ENCODE measurements around the gene GTF2IRD1.
"Not testable (repeated sequence)": the region's sequence is repeated elsewhere in the genome, so short reads cannot be mapped to it uniquely, and the experiment has no call there.

GTF2IRD1 gene

GRCh38 chr7:74453322-74454011 is at the start of gene GTF2IRD1:
GTF2IRD1 (plus strand) TSS chr7:74453906; CDS start chr7:74508081, 54,175 bp downstream.
- DNase-seq = peak; percentile 38

DNA sequence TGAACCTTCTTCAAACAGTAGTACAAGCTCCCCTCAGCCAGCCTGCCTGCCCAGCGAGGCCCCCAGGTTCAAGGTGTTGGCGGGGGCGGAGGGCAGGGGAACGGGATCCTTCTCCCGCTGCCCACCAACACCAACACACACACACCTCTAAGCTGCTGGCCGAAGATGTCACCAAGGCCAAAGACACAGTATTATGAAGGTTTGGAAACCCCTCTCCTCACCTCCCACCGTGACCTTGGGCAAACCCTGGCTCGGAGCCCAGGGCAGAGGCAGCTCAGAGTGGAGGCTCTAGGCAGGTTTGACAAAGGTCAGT is 49.4 kb upstream of the GTF2IRD1 start:
- DNase-seq = no peak

- no peak for DNase-seq
These were observed 49.0 kb upstream of the GTF2IRD1 start for GRCh38 chr7:74404741-74405140.

DNA sequence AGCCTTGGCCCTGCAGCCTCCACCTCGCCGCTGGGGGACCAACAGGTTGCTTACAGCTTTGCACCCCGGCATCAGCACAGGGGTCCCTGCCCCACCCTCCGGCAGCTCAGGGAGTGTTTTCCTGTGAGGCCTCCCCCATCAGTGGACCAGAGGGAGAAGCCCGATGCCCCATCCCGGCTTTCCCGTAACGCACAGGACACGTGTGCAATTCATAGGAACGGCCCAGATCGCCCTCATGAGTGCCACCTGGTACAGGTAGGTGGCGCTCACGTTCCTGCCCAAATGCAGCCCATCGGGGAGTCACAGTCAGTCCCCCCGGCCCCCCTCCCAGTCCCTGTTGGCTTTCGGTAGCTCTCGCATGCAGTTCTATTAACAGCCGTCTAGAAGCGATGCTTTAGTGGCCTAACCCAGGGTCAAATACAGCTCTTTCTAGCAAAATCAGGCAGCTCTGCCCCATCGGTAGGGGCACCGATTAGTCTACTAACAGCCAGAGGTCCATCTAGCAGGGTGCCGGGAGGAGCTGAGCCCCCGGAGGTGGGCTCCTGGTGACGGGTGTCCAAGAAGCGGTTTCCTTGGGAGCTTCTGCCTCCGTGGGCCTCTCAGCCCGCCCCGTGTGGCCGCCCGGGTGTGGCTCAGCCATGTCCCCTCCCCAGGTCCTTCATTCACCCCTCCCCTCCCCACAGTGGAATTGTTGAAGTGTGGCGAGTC is 48.4 kb upstream of the GTF2IRD1 start:
- DNase-seq = no peak

- no peak for DNase-seq
These were observed 47.7 kb upstream of the GTF2IRD1 start for GRCh38 chr7:74405899-74406512.

DNA sequence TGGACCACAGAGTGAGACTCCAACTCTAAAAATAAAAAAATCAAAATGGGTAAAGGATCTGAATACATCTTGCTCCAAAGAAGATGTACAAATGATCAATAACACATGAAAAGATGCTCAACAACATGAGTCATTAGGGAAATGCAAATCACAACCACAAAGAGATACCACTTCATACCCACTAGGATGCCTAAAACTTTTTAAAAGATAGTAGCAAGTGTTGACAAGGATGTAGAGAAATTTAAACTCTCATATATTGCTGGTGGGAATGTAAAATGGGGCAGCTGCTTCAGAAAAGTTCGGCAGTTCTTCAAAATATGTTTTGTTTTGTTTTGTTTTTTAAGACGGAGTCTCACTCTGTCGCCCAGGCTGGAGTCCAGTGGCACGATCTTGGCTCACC is 45.7 kb upstream of the GTF2IRD1 start:
- DNase-seq = no peak

GRCh38 chr7:74409571-74409970 is 44.1 kb upstream of the GTF2IRD1 start:
- no peak for DNase-seq

- DNase-seq = no peak
These were observed 42.9 kb upstream of the GTF2IRD1 start for GRCh38 chr7:74410772-74411171.

GRCh38 chr7:74411571-74411970 is 42.1 kb upstream of the GTF2IRD1 start:
- DNase-seq = not testable (repeated sequence)

DNA sequence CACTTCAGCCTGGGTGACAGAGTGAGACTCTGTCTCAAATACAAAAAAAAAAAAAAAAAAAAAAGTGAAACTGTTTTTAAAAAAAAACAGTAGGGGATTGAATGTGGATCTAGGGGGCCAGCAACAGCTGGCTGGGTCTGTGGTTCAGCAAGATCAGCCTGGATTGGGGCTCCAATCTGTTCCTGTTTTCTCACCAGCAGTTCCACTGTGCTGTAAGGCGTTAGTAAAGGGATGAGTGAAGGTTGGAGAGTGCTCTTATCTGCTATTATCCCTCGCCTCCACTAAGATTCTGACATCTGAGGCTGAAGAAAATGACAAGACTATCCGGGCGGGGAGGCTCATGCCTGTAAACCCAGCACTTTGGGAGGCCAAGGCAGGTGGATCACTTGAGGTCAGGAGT is 41.6 kb upstream of the GTF2IRD1 start:
- DNase-seq = peak; percentile 79

GRCh38 chr7:74412603-74413002 is 41.1 kb upstream of the GTF2IRD1 start:
- no peak for DNase-seq

DNA sequence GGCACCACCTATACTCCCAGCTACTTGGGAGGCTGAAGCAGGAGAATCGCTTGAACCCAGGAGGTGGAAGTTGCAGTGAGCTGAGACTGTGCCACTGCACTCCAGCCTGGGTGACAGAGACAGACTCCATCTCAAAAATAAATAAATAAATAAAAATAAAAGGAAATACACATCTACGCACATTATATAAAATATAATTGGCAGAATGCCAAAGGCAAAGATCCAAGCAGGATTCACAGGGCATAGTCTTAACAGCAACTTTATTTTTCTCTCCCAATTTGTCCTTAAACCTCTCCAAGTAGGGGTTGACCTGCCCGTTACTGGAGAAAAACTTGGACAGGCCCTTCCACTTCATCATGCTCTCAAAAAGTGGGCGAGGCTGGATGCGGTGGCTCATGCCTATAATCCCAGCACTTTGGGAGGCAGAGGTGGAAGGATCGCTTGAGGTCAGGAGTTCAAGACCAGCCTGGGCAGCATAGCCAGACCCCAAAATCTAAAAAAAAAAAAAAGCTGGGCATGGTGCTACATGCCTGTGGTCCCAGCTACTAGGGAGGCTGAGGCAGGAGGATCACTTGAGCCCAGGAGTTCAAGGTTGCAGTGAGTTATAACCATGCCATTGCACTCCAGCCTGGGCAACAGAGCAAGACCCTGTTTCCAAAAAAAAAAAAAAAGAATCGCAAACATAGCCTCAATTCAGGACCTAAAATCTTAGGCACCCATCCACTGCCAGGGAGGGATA is 38.9 kb upstream of the GTF2IRD1 start:
- not testable (repeated sequence) for DNase-seq

- no peak for DNase-seq
These were observed 36.2 kb upstream of the GTF2IRD1 start for GRCh38 chr7:74417419-74417971.

DNA sequence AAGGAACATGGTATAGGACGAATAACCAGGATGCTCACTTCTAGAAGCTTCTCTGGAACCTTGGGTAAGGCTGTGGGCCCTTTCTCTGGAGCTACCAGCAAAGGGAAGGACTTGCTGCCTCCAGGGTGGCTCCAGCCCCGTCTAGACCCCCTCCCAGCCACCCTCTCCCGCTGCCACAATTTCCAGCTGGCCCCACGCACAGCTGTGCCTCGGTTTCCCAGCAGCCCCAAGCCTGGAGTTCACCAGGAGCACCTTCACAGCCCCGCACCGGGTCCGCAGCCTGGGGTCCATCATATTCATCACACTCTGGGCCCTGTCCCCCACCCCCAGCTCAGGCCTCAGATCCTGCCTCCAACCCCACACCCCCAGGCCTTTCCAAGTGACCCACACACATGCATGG is 35.6 kb upstream of the GTF2IRD1 start:
- no peak for DNase-seq

DNA sequence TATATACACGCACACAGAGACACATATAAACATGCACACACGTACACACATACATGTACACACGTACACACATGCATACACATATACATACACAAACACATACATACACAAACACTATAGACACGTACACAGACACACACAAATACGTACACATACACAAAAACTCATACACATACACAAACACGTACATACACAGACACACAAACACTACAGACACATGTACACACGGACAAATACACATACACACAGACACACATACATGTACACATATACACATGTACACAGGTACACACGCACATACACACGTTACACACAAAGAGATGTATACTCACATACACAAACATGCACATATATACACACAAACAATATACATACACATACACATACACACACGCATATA is 35.2 kb upstream of the GTF2IRD1 start:
- DNase-seq = no peak

DNA sequence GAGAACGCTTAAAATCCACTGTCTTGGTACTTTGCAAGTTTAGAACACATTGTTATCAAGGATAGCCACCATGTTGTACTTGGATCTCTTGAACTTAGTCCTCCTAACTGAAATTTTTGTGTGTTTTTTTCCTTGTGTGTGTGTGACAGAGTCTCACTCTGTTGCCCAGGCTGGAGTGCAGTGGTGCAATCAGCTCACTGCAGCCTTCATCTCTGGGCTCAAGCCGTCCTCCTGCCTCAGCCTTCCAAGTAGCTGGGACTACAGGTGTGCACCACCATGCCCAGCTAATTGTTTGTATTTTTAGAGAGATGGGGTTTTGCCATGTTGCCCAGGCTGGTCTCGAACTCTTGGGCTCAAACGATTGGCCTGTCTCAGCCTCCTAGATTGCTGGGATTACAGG is 34.5 kb upstream of the GTF2IRD1 start:
- DNase-seq = not testable (repeated sequence)

- no peak for DNase-seq
These were observed 33.7 kb upstream of the GTF2IRD1 start for GRCh38 chr7:74420006-74420405.

- DNase-seq = no peak
These were observed 29.3 kb upstream of the GTF2IRD1 start for GRCh38 chr7:74424291-74424880.

- no peak for DNase-seq
These were observed 25.7 kb upstream of the GTF2IRD1 start for GRCh38 chr7:74428023-74428422.

DNA sequence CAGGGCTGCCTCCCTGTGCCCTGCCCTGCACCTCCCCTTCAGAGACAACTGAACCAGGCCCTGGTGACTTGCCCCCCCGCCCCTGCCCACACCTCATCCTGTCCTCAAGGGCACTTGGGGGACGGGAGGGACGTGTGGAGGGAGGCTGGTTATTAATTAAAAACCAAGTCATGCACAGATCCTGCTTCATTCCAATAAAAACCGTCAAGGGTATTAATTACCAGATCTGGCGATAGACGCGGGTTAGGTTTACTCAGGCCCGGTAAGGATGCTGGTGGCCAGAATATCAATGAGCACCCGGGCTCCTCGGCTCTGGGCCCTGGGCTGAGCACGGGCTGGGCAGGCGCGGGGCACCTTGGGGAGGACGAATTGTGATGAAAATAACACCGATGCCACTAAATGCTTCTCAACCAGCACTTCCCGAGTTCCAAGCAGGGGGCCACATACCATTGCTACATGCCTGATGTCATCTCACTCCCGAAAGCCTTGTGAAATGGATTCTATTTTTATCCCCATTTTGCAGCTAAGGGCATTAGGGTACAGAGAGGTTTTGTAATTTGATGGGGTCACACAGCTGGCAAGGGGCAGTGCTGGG is 24.5 kb upstream of the GTF2IRD1 start:
- DNase-seq = no peak

DNA sequence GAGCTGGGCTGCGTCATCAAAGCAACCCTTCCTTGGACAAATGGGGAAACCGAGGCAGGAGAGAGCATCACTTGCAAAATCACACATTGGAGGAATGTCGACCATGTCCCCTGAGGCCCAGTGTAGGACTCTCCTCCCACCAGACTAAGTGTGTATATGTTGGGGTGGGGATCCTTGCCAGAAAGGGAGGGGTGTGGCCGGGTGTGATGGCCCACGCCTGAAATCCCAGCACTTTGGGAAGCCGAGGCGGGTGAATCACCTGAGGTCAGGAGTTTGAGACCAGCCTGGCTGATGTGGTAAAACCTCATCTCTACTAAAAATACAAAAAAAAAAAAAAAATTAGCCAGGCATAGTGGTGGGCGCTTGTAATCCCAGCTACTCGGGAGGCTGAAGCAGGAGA is 23.3 kb upstream of the GTF2IRD1 start:
- DNase-seq = not testable (repeated sequence)

GRCh38 chr7:74430961-74431466 is 22.7 kb upstream of the GTF2IRD1 start:
- no peak for DNase-seq

DNA sequence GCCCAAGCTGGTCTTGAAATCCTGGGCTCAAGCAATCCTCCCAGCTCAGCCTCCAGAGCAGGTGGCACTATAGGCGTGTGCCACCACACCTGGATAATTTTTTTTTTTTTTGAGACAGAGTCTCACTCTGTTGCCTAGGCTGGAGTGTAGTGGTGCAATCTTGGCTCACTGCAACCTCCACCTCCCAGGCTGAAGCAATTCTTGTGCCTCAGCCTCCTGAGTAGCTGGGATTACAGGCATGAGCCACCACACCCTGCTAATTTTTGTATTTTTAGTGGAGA is 16.5 kb upstream of the GTF2IRD1 start:
- not testable (repeated sequence) for DNase-seq
